Airway epithelial cell (primary cell): ENCODE results near the gene PPIP5K2. TPM values are rescaled to one million over a fixed set of nuclear protein-coding genes. Genes with fewer than 3 reads are reported as not detected.

Experiments used
- total RNA-seq: library from RNA; depleted of rRNA; stranded (reverse); fragments of >200 nt; gene quantifications from 2 replicates; pipeline ENCODE4 v1.2.3, GENCODE V29; 2015

The PPIP5K2 gene
- total RNA-seq: 18.8 and 28.2 TPM in 2 replicates

DNA sequence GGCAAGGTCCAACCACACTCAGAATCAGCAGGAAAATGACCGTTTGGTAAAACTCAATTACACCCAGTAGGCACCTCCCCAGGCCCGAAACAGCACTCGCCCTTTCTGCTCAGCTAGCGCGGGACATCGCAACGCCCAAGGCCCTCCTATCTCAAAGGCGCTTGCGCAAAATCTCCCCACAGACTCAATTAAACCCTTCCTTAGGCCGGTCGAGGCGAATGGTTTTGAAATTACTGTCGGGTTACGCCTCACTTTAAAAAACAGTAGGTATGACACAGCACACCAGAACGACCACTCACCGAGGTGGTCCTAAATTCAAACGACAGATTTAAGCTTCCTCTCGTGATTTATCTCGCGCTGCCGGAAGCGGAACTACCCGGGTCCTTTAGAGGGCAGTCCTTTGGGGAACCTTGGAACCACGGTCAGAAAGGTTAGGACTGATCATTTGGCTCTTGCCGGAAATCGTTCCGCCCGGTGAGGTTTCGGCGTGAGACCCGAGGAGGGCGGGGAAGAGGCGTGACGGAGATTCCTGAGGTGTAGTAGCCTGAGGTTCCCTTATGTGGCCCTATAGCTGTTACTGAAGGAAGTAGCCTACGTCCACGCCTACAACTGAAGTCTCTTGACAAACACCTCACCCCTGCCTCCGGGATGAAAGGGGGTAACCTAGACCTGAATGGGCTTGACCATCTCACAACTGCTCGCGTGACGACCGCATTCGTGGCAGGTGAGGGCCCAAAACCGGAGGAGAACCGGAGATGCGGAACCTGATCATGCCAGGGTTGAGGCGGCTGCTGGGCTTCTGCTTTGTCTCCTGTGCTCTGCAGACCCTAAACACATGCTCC lies at the start of gene PPIP5K2, which contains the start of gene GIN1:
PPIP5K2 (plus strand) TSS at position 537 of the 842 bp plus-strand sequence. CDS start 9,289 bp downstream, outside the sequence.
GIN1 (minus strand) TSS at position 374 of the 842 bp plus-strand sequence. CDS start 11,431 bp downstream, outside the sequence.

DNA sequence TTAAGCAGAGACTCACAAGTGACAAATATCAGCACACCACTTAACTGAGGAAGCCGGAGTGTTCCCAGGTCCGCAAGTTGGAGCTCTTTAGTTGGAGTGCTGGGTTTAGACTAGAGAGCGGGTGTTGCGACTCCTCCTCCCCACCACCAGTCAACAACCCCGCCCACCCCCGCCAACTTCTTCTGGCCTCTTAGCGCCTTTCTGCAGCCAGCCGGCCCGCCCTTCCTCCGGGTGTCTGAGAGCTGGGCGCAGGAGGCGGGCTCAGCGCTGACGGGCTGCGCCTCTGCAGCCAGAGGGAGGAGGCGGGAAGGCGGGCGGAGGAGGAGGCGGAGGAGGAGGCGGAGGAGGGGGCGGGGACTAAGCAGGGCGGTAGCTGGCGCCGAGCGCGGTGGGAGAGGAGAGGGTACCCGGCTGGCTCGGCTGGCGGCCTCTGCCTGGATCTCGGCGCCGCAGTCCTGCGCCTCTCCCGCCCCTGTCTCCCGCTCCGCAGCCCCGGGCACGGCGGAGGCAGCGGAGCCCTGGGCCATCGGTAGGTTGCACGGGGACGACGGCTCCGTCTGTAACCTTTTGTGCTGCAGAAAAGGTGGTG lies 138.4 kb downstream of the PPIP5K2 start, which contains the start of gene MACIR:
MACIR (plus strand) TSS at position 396 of the 589 bp plus-strand sequence. CDS start 17,157 bp downstream, outside the sequence.

Other genes starting within 250 kb of the PPIP5K2 start
- 4.1 and 4.2 TPM in 2 replicates for gene GIN1, start 163 bp upstream of the PPIP5K2 start, total RNA-seq
- 8.4 and 9.2 TPM in 2 replicates for gene MACIR, start 138.5 kb downstream of the PPIP5K2 start, total RNA-seq